ENCODE data around the gene TTC28. TPM values are rescaled to one million over a fixed set of nuclear protein-coding genes. Genes with fewer than 3 reads are reported as not detected.
"Not testable (repeated sequence)": the region's sequence is repeated elsewhere in the genome, so short reads cannot be mapped to it uniquely, and the experiment has no call there.

Gene TTC28
- total RNA-seq, 3 donors from 2014 or later: 9.6 to 32.3 (median 13.2) TPM

DNA sequence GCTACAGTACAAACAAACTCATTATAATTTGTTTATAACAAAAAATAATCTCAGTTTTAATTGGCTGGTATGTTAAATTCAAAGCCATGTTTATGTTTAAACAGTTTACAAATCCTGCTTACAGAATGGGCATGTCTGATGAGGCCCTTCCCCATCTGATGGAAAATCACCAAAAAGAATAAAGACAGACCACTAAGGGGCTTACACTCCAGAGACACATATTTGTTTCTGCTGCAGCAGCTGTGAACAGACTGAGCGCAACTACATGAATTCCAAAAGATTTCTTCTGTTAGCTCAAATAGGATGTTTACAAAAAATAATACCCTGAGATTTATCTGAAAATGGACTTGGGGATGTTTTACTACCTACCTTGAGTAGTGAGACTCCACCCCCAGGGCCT, 585.9 kb downstream of the TTC28 start:
- H3K4me1 ChIP-seq (ENCODE audit: low read depth): no peaks in the 10 kb centered on the region
- TF ChIP-seq, protein P1, sequence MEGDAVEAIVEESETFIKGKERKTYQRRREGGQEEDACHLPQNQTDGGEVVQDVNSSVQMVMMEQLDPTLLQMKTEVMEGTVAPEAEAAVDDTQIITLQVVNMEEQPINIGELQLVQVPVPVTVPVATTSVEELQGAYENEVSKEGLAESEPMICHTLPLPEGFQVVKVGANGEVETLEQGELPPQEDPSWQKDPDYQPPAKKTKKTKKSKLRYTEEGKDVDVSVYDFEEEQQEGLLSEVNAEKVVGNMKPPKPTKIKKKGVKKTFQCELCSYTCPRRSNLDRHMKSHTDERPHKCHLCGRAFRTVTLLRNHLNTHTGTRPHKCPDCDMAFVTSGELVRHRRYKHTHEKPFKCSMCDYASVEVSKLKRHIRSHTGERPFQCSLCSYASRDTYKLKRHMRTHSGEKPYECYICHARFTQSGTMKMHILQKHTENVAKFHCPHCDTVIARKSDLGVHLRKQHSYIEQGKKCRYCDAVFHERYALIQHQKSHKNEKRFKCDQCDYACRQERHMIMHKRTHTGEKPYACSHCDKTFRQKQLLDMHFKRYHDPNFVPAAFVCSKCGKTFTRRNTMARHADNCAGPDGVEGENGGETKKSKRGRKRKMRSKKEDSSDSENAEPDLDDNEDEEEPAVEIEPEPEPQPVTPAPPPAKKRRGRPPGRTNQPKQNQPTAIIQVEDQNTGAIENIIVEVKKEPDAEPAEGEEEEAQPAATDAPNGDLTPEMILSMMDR (IDR thresholded peaks at IDR 0.05): no peak
- ATAC-seq (no peak), DNase-seq (no peak)
- no peaks in the 10 kb centered on the region for H3K36me3 ChIP-seq (ENCODE audit: low read depth)
- intact Hi-C loops (cut with DNase I, micrococcal nuclease): no loop called here
- H3K9me3 ChIP-seq: no peaks in the 10 kb centered on the region
- H3K4me3 ChIP-seq: no peak overlapping the region

DNA sequence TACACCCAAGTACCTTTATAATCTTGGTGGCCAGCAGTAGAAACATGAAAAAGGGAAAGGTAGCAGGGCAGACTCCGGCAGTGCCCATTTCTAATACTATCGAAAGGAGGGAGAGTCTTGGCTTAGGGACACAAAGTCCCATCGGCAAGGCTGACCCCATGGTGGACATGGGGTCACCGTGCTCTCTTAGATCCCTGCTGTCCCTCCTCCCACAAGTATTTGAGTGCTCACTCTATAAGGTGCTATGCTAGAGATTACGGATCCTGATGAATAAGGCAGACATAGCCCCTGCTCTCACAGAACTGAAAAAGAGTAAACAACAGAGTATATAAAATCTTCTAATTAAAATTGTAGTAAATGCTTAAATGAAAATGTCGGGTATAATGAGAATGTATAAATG, 588.2 kb downstream of the TTC28 start:
- no peak overlapping the region for H3K4me3 ChIP-seq
- intact Hi-C loops (cut with DNase I, micrococcal nuclease): no loop called here
- no peak for DNase-seq
- TF ChIP-seq, protein P1 (IDR thresholded peaks at IDR 0.05): no peak
- no peaks in the 10 kb centered on the region for H3K4me1 ChIP-seq (ENCODE audit: low read depth)
- no peak for ATAC-seq
- no peaks in the 10 kb centered on the region for H3K9me3 ChIP-seq
- H3K36me3 ChIP-seq (ENCODE audit: low read depth): no peaks in the 10 kb centered on the region

DNA sequence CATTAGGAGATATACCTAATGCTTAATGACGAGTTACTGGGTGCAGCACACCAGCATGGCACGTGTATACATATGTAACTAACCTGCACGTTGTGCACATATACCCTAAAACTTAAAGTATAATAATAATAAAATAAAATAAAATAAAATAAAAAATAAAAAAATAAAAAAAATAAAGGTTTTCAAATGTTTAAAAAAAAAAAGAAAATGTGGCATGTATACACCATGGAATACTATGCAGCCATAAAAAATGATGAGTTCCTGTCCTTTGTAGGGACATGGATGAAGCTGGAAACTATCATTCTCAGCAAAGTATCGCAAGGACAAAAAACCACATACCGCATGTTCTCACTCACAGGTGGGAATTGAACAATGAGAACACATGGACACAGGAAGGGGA, 590.1 kb downstream of the TTC28 start:
- H3K4me1 ChIP-seq (ENCODE audit: low read depth); intact Hi-C loops (cut with DNase I, micrococcal nuclease); H3K4me3 ChIP-seq; ATAC-seq; H3K36me3 ChIP-seq (ENCODE audit: low read depth); H3K9me3 ChIP-seq; DNase-seq: not testable (repeated sequence)

DNA sequence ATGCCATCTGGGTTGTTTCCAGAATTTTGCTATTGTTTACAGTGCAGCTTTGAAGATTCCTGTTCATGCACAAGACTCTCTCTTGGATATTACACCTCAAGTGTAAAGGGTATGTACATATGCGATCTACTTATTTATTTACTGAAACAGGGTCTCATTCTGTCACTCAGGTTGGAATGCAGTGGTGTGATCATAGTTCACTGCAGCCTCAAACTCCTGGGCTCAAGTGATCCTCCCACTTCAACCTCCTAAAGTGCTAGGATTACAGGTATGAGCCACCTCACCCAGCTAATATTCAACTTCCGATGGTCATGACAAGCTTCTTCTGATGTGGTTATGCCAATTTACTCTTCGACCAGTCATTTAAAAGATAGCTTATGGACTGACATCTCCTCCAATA, 602.5 kb downstream of the TTC28 start:
- no peaks in the 10 kb centered on the region for H3K4me1 ChIP-seq (ENCODE audit: low read depth)
- H3K9me3 ChIP-seq: no peaks in the 10 kb centered on the region
- H3K36me3 ChIP-seq (ENCODE audit: low read depth): no peaks in the 10 kb centered on the region
- no peak for ATAC-seq
- TF ChIP-seq, protein P1 (IDR thresholded peaks at IDR 0.05): no peak
- intact Hi-C loops (cut with DNase I, micrococcal nuclease): no loop called here
- H3K4me3 ChIP-seq: no peak overlapping the region
- no peak for DNase-seq

DNA sequence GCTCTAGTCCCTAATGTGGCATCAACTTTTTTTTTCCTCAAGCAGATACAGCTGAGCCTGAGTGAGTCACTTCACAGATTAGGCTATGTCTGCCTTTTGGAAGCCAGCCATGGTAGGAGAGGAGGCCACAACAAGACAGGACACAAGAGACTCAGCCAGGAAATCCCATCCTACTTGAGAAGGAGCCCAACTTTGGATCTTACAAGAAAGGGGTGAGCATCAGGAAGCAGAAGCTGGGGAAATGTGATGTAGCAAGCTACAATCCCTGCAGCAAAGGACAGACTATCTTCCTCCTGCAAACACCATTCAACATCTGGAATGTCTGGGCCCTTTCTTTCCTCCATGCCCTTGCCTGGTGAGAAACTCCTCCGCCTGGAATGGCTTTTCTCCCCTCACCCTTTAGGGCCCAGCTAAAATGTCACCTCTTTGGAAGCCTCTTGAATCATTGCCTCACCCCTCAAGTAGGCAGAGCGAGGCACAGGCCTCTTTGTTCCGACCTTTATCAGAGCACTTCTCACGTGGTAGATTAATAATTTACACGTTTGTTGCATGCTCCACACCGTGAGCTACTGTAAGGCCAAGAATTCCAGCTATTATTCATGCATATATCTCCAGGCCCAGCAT, 604.2 kb downstream of the TTC28 start:
- no peaks in the 10 kb centered on the region for H3K9me3 ChIP-seq
- intact Hi-C loops (cut with DNase I, micrococcal nuclease): no loop called here
- TF ChIP-seq, protein P1 (IDR thresholded peaks at IDR 0.05): no peak
- H3K36me3 ChIP-seq (ENCODE audit: low read depth): no peaks in the 10 kb centered on the region
- no peaks in the 10 kb centered on the region for H3K4me1 ChIP-seq (ENCODE audit: low read depth)
- no peak overlapping the region for H3K4me3 ChIP-seq
- ATAC-seq (peak; percentile 74), DNase-seq (peak in 1 of 3 donors; percentile 29)

DNA sequence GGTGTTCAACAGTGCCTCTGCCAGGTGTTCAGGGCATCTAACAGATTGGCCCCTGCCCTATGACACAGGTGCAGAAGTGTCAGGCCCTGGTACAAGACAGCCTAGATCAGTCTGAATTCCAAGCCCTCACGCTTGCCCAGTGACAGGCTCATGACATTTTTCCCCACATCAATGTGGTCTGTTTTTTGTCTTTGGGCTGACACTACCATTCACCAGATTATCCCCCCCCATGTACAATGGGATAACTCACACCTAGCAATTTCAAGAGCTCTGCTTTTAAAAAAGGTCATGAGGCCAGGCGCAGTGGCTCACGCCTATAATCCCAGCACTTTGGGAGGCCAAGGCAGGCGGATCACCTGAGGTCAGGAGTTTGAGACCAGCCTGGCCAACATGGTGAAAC, 605.1 kb downstream of the TTC28 start:
- intact Hi-C loops (cut with DNase I, micrococcal nuclease): no loop called here
- TF ChIP-seq, protein P1 (IDR thresholded peaks at IDR 0.05): no peak
- H3K4me3 ChIP-seq: no peak overlapping the region
- no peaks in the 10 kb centered on the region for H3K9me3 ChIP-seq
- ATAC-seq (no peak), DNase-seq (no peak)
- no peaks in the 10 kb centered on the region for H3K4me1 ChIP-seq (ENCODE audit: low read depth)
- no peaks in the 10 kb centered on the region for H3K36me3 ChIP-seq (ENCODE audit: low read depth)

Data from mucosa of descending colon (tissue), 3 donors.